ENCODE measurements around the gene GMCL1. TPM values are rescaled to one million over a fixed set of nuclear protein-coding genes. Genes with fewer than 3 reads are reported as not detected.

GMCL1 gene
- total and polyA plus RNA-seq, 9 of the 15 experiments (the other 6 are each of a cell fraction or from before 2014, with no cell fraction given), result 7.0 to 27.3 (median 15.4) TPM

- TF ChIP-seq ZNF518B (CRISPR knock-in tag; IDR thresholded peaks at IDR 0.05) (no peak), RCOR1 (IDR thresholded peaks at IDR 0.05; ENCODE audit: borderline replicate concordance in 1 of 2, low read depth in 2 of 2, low read length in 2 of 2) (no peak), NFYB (IDR thresholded peaks at IDR 0.05; ENCODE audit: extremely low read depth, insufficient read length) (no peak), CHAMP1 (IDR thresholded peaks at IDR 0.05) (peak; percentile 76; the same call in 1 of the 2 replicates), FOXJ3 (CRISPR knock-in tag; IDR thresholded peaks at IDR 0.05) (no peak), BDP1 (IDR thresholded peaks at IDR 0.05; ENCODE audit: insufficient read depth, insufficient read length) (no peak), ZNF24 (IDR thresholded peaks at IDR 0.05) (no peak), SIX5 (IDR thresholded peaks at IDR 0.05; ENCODE audit: borderline replicate concordance in 1 of 2, insufficient read depth in 1 of 2, low read depth in 1 of 2, low read length in 2 of 2) (peak in 1 of 2 experiments; percentile 44; a peak in 3 of 4 replicates), ZNF507 (tag; conservative IDR thresholded peaks at IDR 0.05) (no peak), ZFP30 (CRISPR knock-in tag; IDR thresholded peaks at IDR 0.05; ENCODE audit: borderline replicate concordance) (no peak), DEAF1 (CRISPR knock-in tag; IDR thresholded peaks at IDR 0.05) (no peak), STAT5B (CRISPR knock-in tag; IDR thresholded peaks at IDR 0.05) (no peak), PRPF4 (IDR thresholded peaks at IDR 0.05; ENCODE audit: insufficient read depth, low read depth, low read length, poor library complexity, severe bottlenecking) (no peak), POLR2G (IDR thresholded peaks at IDR 0.05; ENCODE audit: low read depth, low read length) (peak; percentile 80), FOXP1 (CRISPR knock-in tag; IDR thresholded peaks at IDR 0.05) (no peak), ZFPM2 (CRISPR knock-in tag; IDR thresholded peaks at IDR 0.05) (no peak)
Observed at GRCh38 chr2:69893684-69894551, 64.5 kb downstream of the GMCL1 start, which contains the start of gene SNRNP27 (continued).
